ENCODE measurements around the gene CD200R1L. TPM values are rescaled to one million over a fixed set of nuclear protein-coding genes. Genes with fewer than 3 reads are reported as not detected.
"Not testable (repeated sequence)": the region's sequence is repeated elsewhere in the genome, so short reads cannot be mapped to it uniquely, and the experiment has no call there.

CD200R1L gene, protein sequence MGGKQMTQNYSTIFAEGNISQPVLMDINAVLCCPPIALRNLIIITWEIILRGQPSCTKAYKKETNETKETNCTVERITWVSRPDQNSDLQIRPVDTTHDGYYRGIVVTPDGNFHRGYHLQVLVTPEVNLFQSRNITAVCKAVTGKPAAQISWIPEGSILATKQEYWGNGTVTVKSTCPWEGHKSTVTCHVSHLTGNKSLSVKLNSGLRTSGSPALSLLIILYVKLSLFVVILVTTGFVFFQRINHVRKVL
- total RNA-seq (2014; rRNA removed; shearing (Covaris generic)): not detected in 2 replicates

DNA sequence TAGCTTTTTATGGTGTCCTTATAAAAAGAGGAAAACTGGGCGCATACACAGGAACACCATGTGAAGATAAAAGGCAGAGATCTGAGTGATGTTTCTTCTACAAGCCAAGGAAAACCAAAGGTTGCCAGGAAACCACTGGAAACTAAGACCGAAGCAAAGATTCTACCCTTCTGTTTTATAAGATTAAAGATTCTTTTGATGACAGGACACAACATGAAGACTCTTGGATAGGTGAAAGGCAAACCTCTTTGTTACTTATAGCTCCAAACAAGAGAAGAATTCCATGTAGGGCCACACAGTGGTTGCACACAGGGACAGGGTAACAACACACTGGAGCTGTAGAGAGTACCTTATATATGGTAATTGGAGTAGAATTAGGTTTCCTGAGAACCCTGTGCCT, at the start of gene CD200R1L:
Gene CD200R1L, minus strand, starts transcription at position 101 of the 400 bp plus-strand sequence. CDS start 17,497 bp downstream, outside the sequence.
- DNase-seq (ENCODE audit: low read depth): no peak

DNA sequence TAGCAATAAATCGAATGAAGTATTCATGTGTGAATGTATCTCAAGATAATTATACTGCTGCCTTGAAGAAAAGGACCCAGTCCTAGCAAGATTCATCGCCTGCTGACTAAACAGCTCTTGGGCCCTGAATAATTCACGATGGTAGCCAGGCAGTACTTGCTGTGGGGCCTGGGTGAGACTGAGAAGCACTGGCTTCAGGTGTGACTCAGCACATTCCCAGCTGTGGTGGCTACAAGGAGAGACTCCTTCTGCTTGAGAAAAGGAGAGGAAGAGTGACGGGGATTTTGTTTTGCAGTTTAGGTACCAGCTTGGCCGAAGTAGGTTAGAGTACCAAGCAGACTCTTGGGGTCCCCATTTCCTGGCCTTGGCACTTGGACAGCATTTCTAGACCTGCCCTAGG, 47.6 kb upstream of the CD200R1L start:
- peak; percentile 88 for DNase-seq (ENCODE audit: low read depth)

DNA sequence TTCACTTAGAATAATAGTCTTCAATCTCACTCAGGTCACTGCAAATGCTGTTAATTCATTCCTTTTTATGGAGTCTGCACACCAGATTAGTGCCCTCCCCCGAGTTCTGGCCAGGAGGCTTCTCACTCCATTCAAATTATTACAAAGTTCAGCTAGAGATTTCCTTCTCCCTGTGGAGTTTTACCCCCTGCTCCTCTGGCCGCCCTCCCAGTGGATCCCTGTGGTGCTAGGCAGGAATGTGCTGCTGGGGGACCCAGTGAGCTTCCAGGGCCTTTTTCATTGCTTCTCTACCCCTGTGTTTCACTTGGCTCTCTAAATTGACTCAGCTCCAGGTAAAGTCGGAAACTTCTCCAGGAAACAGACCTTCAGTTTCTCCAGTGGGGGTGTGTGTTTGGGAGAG, 42.7 kb upstream of the CD200R1L start:
- DNase-seq (ENCODE audit: low read depth): peak; percentile 50

DNA sequence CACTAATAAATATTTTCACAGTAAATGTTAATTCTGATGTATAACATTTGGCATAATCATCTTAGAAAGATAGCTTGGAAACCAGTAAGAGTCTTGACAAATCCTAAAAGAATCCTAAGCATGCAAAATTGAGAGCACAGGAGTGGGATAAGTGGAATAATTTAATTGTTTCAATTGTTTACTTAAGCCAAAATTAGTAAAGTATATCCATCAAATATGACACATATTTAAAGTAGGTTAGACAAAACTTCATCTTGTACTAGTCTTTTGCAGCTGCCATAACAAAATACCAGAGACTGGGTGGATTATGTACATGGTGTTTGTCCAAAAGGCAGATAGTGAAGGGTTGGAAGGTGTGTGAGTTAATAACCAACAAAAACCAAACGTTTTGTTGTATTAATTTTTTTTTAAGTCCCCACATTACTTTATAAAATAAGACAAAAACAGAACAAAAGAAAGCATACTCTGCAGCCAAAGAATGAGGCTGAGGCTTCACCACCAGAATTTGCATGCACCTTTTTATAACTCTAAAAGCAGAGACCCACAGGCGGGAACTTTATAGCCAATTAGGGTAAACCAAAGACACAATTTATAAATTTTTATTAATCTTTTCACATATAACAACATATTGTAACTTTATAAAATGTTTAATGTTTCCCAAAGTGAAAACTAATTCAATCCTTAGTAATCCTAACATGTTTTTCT, 41.9 kb upstream of the CD200R1L start:
- DNase-seq (ENCODE audit: low read depth): no peak

DNA sequence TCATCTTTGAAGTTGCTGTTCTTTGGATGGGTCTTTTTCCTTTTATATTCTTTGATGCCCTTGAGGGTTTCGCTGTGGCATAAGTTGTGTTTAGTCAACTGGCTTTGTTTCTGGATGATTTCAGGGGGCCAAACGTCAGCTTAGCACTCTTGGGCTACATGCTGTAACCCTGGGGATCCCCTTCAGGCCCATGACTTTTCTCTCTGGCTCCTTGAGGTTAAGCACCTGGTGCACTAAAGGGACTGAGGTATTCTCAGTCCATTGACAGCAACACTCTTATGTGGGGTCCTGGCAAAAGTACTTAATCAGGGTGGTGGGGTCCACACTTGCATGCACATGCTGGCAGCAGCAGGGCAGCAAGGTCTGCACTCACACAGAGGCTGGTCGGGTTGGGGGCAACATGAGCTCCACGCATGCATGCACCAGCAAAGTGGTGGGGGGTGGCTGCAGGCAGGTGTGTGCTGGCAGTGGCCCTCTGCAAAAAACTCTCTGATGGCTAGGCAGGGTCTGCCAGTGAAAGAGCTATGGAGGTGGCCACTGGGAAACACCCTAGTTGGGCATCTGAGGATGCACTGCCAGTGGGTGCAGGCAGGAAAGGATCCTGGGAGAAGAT, 38.1 kb upstream of the CD200R1L start:
- no peak for DNase-seq (ENCODE audit: low read depth)

DNA sequence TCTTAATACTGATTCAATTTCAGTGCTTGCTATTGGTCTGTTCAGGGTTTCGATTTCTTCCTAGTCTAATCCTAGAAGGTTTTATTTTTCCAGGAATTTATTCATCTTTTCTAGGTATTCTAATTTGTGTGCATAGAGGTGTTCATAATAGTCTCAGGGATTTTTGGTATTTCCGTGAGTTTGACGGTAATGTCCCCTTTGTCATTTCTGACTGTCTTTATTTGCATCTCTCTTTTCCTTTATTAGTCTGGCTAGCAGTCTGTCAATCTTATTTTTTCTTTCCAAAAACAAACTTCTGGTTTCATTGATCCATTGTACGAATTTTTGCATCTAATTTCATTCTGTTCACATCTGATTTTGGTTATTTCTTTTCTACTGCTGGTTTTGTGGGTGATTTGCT, 35.2 kb upstream of the CD200R1L start:
- DNase-seq (ENCODE audit: low read depth): no peak

DNA sequence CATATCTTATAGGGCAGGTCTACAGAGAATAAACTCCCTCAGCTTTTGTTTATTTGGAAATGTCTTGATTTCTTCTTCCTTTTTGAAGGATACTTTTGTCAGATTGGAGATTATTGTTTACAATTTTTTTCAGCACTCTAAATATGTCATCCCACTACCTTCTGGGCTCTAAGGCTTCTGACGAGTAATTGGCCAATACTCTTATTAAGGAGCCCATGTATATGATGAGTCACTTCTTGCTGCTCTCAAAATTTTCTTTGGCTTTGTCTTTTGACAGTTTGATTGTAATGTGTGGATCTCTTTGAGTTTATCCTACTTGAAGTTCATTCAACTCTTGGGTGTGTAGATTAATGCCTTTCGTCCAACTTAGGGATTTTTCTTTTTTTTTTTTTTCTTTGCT, 28.9 kb upstream of the CD200R1L start:
- no peak for DNase-seq (ENCODE audit: low read depth)

DNA sequence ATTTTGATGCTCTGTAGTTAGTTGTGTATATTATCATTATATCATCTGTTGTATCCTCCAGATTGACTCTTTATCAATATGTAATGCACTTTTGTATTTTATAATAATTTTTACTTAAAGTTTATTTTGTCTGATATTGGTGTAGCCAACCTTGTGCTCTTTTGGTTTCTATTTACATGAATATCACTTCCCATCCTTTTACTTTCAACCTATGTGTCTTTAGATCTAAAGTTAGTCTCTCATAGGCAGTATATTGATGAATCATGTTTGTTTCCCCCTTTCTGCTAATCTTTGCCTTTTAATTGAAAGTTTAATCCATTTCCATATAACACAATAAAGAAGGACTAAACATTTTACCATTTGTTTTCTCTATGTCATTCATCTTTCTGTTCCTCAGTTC, 28.1 kb upstream of the CD200R1L start:
- DNase-seq (ENCODE audit: low read depth): no peak

DNA sequence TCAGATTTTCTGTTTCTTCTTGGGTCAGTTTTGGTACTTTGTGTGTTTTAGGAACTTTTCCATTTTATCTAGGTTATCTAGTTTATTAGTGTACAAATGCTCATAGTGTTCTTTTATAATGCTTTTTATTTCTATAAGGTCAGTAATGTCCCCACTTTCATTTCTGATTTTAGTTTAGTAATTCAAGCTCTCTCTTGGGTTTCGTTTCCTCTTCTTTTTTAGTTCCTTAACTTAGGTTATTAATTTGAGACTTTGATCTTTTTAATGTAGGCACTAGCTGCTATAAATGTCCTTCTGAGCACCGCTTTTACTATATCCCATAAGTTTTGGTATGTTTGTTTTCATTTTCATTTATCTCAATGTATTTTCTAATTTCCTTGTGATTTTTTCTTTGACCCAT, 27.0 kb upstream of the CD200R1L start:
- no peak for DNase-seq (ENCODE audit: low read depth)

DNA sequence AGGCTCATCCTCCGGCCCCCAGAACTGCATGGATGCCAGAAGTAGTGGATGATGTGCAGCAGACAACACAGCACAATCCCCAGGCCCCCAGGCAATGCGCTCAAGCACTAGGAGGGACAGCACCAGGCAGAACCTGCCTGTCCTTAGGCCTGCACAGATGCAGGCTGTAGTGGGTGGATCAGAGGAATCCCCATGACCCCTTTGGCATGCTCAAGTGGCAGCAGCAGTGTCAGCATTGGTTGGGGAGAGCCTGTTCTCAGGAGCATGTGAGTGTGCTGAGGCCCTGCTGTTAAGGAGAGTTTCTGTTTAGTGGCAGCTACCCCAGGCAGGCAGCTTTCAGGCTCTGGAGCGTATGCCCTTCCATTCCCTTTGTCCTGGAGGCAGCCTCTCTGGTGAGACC, 25.1 kb upstream of the CD200R1L start:
- no peak for DNase-seq (ENCODE audit: low read depth)

DNA sequence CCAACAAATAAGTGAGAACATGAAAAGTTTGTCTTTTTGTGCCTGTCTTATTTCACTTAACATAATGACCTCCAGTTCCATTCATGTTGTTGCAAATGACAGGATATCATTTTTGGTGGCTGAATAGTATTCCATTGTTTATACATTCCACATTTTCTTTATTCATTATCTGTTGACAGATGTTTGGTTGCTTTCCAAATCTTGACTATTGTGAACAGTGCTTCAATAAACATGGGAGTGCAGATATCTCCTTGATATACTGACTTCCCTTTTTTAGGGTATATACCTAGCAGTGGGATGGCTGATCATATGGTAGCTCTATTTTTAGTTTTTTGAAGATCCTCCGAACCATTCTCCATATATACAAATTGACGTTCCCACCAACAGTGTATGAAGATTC, 19.1 kb upstream of the CD200R1L start:
- DNase-seq (ENCODE audit: low read depth): no peak

DNA sequence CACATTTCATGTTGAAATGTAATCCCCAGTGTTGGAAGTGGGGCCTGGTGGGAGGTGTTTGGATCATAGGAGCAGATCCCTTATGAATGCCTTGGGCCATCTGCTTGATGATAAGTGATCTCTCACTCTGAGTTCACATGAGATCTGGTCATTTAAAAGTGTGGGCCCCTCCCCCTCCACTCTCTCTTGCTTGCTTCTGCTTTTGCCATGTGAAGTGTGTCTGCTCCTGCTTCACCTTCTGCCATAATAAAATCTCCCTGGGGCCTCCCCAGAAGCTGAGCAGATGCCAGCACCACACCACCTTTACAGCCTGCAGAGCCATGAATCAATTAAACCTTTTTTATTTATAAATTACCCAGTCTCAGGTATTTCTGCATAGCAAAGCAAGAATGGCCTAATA, 14.2 kb upstream of the CD200R1L start:
- no peak for DNase-seq (ENCODE audit: low read depth)

DNA sequence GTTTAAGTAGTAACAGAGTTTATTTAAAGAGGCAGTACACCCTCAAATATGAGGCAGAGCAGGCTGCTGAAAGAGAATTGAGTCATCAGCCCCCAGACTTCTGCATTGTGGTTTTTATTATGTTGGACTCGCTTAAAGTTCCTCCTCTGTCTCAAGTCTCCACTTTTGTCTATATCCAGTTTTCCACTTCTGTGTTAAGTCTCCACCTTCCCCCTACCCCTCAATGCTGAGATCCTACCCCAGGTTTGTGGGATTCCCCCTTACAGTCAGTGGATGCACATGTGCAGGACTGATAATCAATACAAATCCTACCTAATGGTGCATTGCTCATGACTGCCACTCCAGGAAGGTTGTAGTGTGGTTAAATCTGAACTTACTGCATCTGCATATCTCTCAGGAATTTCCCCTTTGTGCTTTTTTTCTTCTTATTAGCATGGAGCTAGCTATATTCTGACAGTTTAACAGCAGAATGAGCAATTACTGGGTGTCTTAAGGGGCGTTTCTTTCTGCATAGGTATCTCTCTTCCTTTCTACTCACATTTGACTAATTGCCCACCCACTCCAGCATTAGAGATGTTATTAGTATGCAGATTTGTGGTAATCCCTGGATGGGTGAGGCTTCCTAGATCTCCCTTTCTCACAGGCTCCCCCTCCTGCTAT, 11.9 kb upstream of the CD200R1L start:
- peak; percentile 23 for DNase-seq (ENCODE audit: low read depth)

DNA sequence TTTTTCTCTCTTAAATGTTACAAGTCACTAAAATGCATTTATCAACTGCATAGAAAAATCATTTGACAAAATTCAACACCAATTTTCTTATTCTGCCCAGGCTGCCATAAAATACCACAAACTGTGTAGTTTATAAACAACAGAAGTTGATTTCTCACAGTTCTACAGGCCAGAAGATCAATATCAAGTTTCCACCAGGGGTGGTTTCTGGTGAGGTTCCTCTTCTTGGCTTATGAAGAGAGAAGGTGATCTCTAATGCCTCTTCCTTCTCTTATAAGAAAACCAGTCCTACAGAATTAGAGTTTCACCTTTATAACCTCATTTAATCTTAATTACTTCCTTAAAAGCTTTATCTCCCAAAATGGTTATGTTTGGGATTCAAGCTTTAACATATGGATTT, 10.9 kb upstream of the CD200R1L start:
- no peak for DNase-seq (ENCODE audit: low read depth)

DNA sequence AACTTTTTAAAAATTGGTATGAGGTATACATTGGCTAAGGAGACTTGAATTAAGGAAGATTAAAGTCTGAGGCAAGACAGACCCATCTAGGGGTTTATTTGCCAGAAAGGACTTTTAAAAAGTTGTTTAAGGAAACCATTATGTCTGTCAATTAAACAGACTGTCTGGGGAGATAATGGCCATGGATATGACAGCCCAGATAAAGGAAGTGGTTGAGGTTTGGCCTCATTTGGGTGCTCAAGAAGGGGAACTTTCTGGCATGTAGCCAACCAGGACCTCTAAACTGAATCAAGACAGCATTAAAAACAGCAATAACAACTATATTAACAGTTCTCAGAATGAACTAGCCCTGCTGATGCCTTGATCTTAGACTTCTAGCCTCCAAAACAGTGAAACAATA, 9.9 kb upstream of the CD200R1L start:
- DNase-seq (ENCODE audit: low read depth): peak; percentile 24

DNA sequence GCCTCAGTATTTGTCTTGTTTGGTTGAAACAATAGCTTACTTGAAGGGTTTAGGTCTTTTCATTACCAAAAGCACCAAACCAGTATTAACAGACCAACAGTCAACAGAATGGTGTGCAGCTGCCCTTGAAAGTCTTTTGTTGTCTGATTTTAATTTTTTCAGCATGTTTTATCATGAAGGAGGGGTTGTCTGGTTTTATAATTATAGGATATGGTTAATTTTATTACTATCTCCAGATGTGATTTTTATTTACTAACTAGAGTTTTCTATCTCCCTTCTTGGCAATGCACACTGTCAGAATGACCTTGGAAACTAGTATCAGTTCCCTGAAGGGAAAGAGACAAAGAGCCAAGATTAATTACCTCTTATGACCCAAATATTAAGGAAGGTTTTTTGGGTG, 9.2 kb upstream of the CD200R1L start:
- DNase-seq (ENCODE audit: low read depth): no peak

DNA sequence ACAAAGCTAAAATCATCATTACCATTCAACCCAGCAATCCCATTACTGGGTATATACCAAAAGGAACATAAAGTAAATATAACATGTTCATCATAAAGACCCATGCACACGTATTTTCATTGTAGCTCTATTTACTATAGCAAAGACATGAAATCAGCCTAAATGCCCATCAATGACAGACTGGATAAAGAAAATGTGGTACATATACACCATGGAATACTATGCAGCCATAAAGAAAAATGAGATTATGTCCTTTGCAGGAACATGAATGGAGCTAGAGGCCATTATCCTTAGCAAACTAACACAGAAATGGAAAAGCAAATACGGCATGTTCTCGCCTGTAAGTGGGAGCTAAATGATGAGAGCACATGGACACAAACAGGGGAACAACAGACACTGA, 8.4 kb upstream of the CD200R1L start:
- DNase-seq (ENCODE audit: low read depth): not testable (repeated sequence)

DNA sequence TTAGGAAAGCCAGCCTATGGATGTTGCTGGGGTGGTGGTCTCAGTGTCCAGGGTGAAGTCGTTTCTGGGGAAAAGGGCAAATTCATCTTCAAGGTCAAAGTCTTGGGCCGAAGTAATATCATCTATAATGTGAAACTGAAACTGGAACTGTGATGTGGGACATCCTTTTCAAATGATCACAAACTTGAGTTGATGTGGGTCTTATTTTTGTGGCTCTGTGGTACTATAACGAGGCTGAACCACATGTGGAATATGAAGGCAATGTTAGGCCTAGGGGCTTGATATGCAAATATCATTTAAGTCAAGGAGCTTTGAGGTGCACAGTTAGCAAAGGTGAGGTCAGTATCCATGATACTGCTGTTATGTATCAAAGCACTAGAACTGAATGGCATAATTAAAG, 1.5 kb upstream of the CD200R1L start:
- no peak for DNase-seq (ENCODE audit: low read depth)

DNA sequence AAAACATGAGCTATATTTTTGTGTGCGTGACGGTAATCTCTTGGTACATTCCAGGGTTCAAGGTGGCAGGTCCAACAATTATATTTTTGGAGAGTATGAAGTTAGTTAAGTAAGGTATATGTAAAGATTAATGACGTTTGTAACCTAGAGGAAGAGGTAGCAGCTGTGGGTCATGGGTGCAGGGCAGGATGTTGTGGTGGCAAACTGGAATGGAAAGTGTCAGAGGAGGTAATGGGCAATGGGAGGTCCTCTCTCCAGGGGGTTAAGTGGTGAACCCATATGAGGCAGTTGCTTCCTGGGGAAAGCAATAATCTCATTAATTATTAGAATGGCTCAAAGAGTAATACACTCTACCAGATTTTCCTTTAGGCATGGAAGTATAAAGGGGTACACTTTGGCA, 1.0 kb upstream of the CD200R1L start:
- DNase-seq (ENCODE audit: low read depth): peak; percentile 20

DNA sequence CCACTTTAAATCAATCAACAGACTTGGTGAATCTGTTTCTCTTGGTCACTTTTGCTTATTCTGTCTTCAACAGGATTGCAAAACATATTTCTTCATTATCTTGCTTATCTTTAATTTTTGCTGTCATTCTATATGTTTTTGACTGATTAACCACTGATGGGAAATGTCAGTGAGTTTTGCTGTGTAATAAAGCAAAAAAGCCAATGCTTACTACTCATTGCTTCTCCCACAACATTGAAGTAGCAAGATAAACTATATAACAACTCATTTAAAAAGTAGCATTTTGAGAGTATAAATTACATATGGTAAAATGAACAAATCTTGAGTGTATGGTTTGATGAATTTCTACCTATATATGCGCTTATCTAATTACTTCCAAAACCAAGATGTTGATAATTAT, 892 bp downstream of the CD200R1L start:
- no peak for DNase-seq (ENCODE audit: low read depth)

DNA sequence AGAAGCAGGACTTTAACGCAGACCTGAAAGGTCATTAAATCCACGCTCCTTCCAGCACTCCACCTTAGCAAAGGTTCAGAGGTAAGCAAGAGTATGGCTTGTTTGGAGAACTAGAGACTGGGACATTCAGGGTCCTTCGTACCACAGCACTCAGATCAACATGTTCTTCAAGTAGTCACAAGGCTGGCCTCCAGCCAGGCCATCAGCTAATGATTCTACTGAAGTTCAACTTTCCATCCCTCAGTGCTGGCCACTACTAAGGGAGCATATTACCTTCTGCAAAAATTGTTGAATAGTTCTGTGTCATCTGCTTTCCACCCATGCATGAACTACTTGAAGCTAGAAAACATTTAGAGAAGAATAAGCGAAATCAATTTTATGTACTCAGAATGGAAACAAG, 17.6 kb downstream of the CD200R1L start:
- no peak for DNase-seq (ENCODE audit: low read depth)
